T47D (cell line): Measurements from ENCODE around the gene PMFBP1.
A peak's percentile ranks its signal among the peaks of the same experiment; 100 is the strongest.

Experiments
- DNase-seq, 2 experiments: peaks; one replicate each; pipeline versions ENCODE4 v3.0.0 to v3.0.0-alpha.2; 2011 to 2012; ENCODE audit warnings: low read depth in 1 of 2, low spot score in 1 of 2
- JUND ChIP-seq: IDR thresholded peaks from 2 replicates; pipeline ENCODE4 v1.6.1; 2012; ENCODE audit warnings: low read depth
- in situ Hi-C: cut with HindIII; loops from 2 replicates; pipeline ENCODE4 v1.10.0; 2016; ENCODE audit warnings: low sequenced_read_pairs, low pct_unique_long_range_greater_than_20kb

Gene PMFBP1

GRCh38 chr16:72139908-72140307 is 32.0 kb downstream of the PMFBP1 start:
- in situ Hi-C loops, result no loop called here
- DNase-seq, result no peak
- TF ChIP-seq JUND, result no peak

DNA sequence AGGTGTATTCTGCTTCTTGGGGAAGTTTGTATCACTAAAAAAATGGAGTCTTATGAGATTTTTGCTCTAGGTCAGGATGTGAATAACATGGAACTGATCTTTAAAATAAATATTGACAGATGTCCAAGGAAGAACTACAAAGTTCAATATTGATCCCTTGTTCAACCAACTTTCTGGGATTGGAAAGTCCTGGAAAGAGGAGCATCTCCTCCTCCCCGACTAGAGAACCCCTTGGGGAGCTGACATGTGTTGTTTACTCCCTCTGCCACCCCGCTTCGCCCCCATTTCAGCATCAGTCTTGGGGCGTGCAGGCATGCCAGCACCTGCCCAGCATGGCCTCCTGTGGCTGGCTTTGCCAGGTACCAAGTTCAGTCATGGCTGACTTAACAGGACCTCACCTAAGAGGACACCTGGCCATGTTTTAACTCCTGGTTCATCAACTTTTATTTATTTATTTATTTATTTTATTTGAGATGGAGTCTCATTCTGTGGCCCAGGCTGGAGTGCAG is 33.8 kb downstream of the PMFBP1 start:
- DNase-seq, result no peak
- TF ChIP-seq JUND, result no peak
- in situ Hi-C loops, result no loop called here

DNA sequence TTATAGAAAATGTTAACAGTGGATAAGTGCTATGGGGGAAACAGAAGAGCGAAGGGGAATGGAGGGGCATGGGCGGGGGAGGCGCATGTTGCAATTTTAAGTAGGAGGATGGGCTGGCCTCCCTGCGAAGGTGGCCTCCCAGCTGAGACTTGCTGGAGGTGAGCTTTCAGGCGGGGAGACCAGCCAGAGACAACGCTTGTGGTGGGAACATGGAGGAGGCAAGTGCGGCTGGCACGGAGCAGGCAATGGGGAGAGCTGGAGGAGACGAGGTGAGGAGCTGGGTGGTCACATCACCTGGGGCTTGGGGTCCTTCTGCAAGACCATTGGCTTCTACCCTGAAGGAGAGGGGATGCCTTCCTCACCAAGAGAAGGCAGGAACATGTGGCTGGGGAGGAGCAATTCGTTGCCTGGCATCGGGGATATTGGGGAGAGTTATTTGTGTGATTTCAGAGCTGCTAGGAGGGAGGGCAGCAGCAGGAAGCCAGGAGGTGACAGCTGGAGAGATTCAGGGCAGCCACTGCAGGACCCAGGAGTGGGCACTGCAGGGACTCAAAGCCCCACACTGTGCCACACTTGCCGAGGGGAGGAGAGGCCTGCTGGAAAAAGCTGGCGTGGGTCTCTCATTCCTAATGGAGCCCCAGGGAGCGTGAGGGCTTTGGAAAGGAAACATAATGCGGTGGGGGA is 34.4 kb downstream of the PMFBP1 start:
- in situ Hi-C loops, result no loop called here
- TF ChIP-seq JUND, result no peak
- DNase-seq, result no peak

GRCh38 chr16:72134507-72134906 is 37.4 kb downstream of the PMFBP1 start:
- no peak for TF ChIP-seq JUND
- no peak for DNase-seq
- in situ Hi-C loops, result no loop called here

GRCh38 chr16:72132726-72133125 is 39.2 kb downstream of the PMFBP1 start:
- no peak for TF ChIP-seq JUND
- no peak for DNase-seq
- in situ Hi-C loops, result no loop called here

GRCh38 chr16:72131036-72131435 is 40.9 kb downstream of the PMFBP1 start:
- no peak for TF ChIP-seq JUND
- in situ Hi-C loops, result no loop called here
- DNase-seq, result peak in 1 of 2 experiments; percentile 48

DNA sequence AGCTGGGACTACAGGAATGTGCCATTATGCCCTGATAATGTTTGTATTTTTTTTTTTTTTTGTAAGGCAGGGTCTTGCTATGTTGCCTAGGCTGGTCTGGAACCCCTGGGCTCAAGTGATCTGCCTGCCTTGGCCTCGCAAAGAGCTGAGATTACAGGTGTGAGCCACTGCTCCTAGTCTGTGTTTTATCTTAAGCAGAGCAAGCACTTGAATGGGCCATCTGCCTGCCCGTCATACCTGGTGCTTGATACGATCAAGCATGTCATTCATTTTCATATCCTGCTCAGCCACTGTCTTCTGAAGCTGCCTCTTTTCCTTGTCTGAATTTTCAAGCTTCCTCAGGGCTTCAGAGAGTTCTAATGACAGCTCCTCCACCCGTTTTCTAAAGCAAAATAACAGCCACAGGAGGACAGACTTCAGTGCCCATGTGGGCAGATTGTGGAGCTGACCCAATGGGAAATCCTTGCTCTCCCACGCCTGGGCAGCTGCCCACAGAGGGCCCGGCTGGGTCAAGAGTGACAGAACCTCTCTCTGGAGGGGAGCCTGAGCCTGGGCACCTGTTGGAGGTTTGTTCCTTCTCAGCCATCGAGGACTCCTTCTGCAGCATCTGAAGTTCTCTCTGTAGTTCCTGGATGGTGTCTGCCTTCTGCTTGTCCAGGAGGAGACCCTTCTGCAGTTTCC is 41.8 kb downstream of the PMFBP1 start:
- DNase-seq, result peak in 1 of 2 experiments; percentile 79
- no peak for TF ChIP-seq JUND
- in situ Hi-C loops, result no loop called here

DNA sequence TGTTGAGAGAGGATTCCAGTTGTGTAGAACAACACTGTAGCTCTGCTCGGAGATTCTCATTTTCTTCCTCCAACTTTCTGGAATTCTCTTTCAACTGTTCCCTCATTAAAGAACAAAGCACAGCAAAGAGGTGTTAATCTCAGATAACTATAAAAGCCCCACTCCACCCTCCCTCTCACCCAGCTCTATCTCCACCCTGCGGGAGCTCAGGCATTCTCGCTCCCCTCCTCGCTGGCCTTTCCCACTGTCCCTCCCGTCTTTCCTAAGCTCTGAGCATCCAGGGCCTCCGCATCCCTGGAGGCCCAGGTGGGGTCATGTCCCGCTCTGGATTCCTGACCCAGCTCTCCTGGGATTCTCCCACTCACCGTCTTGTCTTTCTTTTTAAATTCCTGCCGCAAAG is 43.3 kb downstream of the PMFBP1 start:
- in situ Hi-C loops, result no loop called here
- no peak for TF ChIP-seq JUND

DNA sequence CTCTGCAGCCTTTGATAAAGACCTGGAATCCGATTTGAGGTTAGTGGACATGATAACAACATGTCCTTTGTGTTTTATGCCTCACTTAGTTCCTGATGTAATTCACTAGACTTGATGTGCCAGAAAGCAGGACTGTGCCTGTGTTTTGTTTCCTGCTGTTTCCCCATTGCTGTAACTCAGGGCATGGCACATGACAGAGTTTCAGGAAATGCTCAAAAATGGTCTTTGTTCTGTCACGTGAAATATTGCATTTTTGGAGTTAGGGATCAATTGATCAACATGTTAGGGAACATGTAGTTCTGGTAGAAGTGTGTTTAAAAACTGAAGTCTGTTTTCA is 45.6 kb downstream of the PMFBP1 start:
- no peak for DNase-seq
- in situ Hi-C loops, result no loop called here
- TF ChIP-seq JUND, result no peak

More for the DNA sequence above, 43.3 kb downstream of the PMFBP1 start:
- DNase-seq, result no peak

- TF ChIP-seq JUND, result no peak
- DNase-seq, result no peak
- in situ Hi-C loops, result no loop called here
Measured at GRCh38 chr16:72125635-72126428, 46.1 kb downstream of the PMFBP1 start.

DNA sequence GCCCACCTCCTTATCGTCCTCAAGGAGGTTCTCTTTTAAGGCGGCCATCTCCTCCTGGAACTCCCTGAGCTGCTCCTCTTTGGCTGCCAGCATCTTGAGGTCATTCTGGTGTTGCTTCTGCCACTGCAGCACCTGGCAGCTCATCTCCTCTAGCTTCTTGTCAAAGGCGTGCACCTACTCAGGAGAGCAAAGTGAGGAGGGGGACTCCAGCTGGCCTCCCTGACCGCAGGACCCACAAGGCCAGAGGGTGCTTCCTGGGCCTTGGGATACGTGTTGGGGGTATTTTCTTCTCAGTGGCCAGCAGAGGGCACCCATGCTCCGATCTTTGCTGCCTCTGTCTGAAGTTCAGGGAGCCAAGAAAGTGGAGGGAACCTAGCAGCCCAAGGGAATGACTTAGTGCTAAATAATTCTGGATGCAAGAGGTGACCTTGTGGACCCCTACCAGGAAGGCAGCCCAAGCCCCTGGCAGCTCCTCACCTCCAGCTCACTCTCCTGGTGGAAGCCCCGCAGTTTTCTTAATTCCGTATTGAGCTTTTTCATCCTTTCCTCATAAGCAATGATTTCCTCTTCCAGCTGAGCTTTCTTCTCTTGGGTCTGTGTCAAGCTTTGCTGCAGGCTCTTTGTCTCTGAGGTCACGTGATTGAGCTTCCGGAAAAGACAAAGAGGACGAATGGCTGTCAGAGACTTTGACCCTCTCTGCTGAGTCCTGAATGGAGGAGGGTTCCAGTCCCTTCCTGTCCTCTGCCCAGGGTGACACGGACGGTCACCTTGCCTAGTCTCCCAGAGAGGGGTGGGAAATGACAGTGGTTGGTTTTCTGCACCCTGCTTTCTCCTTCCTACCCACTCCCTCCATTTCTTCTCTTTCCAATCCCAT is 47.0 kb downstream of the PMFBP1 start:
- peak; percentile 68 to 77 for DNase-seq
- in situ Hi-C loops, result no loop called here
- TF ChIP-seq JUND, result no peak

- in situ Hi-C loops, result no loop called here
- no peak for DNase-seq
- TF ChIP-seq JUND, result no peak
Measured at GRCh38 chr16:72124148-72124547, 47.8 kb downstream of the PMFBP1 start.

DNA sequence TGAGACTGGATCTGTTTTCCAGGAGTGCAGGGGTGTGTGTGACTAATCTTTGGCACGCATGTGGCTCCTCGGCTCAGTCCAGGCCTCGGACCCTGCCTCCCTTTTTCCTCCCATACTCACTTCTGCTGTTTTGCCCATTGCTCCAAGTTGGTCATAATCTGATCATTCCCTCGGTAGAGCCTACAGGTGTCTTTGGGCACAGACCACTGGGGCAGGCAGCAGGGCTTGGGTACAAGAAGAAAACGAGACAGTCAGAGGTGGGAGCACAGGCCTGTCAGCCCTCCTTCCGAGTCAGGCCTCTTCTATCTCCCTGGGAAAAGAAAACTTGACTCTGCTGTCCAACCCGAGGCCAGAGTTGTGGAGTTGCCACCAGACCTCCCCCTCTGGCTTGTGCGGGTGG is 48.5 kb downstream of the PMFBP1 start:
- TF ChIP-seq JUND, result no peak
- in situ Hi-C loops, result no loop called here
- no peak for DNase-seq
